Transverse colon (tissue), 4 donors: ENCODE data around the gene SCD.

Source experiments
- CTCF ChIP-seq, 5 experiments: fragments of 200-600 bp in 3 of 5; fragments of 450-650 bp in 2 of 5; sonication (generic) in 3 of 5; IDR thresholded peaks; 1 replicate in 2 of 5; 2 replicates in 3 of 5; pipeline ENCODE4 v1.5.1; 2016 to 2017; ENCODE audit warnings: antibody characterized with exemption in 5 of 5, inconsistent platforms in 3 of 5, mild to moderate bottlenecking in 2 of 5, moderate library complexity in 1 of 5
- POLR2A ChIP-seq: fragments of 450-650 bp; IDR thresholded peaks from one replicate; pipeline ENCODE4 v1.6.1; 2016; ENCODE audit warnings: antibody characterized with exemption, mild to moderate bottlenecking, moderate library complexity
- POLR2AphosphoS5 ChIP-seq, 3 donors: sonication (generic); formaldehyde crosslinking; IDR thresholded peaks; one replicate each; pipeline ENCODE4 v1.6.1; 2016; ENCODE audit warnings: antibody characterized with exemption in 3 of 3

- TF ChIP-seq POLR2AphosphoS5 (IDR thresholded peaks at IDR 0.05) (no peak), CTCF (IDR thresholded peaks at IDR 0.05) (no peak), POLR2A (no peak)
Observed at GRCh38 chr10:100372415-100373297, 25.6 kb downstream of the SCD start.
